Effector memory CD4-positive, alpha-beta T cell (primary cell): ENCODE measurements around the gene SULT4A1.

Experiments
- DNase-seq, 3 donors: peaks; one replicate each; pipeline ENCODE4 v3.0.0-alpha.2; 2020
- H3K27ac ChIP-seq: 2 replicates; pipeline ENCODE4 v1.7.0; 2013; ENCODE audit warnings: mild to moderate bottlenecking, low read length, moderate library complexity; ENCODE audit not compliant: insufficient read depth, poor library complexity, severe bottlenecking
- H3K27me3 ChIP-seq: replicated peaks from 2 replicates; pipeline ENCODE4 v1.7.0; 2013; ENCODE audit warnings: mild to moderate bottlenecking, low read length; ENCODE audit not compliant: insufficient read depth, control insufficient read depth, poor library complexity, severe bottlenecking
- H3K36me3 ChIP-seq: 2 replicates; pipeline ENCODE4 v1.7.0; 2013; ENCODE audit warnings: mild to moderate bottlenecking, low read length, moderate library complexity; ENCODE audit not compliant: control insufficient read depth, insufficient read depth
- H3K4me1 ChIP-seq: 2 replicates; pipeline ENCODE4 v1.7.0; 2013; ENCODE audit warnings: low read length, mild to moderate bottlenecking; ENCODE audit not compliant: control insufficient read depth, insufficient read depth, poor library complexity, severe bottlenecking
- H3K4me3 ChIP-seq: 2 replicates; pipeline ENCODE4 v1.7.0; 2013; ENCODE audit warnings: low read length, low read depth, mild to moderate bottlenecking; ENCODE audit not compliant: insufficient read depth, poor library complexity, severe bottlenecking
- H3K9me3 ChIP-seq: 2 replicates; pipeline ENCODE4 v1.7.0; 2013; ENCODE audit warnings: mild to moderate bottlenecking, low read length, moderate library complexity; ENCODE audit not compliant: control insufficient read depth

SULT4A1 gene

GRCh38 chr22:43812149-43812842, 50.0 kb downstream of the SULT4A1 start, which contains the start of gene EFCAB6:
Gene EFCAB6, minus strand, starts transcription at chr22:43812305. Its CDS starts 29,987 bp downstream, at chr22:43782318.
- H3K4me1 ChIP-seq = no peaks in the 10 kb centered on the region

DNA sequence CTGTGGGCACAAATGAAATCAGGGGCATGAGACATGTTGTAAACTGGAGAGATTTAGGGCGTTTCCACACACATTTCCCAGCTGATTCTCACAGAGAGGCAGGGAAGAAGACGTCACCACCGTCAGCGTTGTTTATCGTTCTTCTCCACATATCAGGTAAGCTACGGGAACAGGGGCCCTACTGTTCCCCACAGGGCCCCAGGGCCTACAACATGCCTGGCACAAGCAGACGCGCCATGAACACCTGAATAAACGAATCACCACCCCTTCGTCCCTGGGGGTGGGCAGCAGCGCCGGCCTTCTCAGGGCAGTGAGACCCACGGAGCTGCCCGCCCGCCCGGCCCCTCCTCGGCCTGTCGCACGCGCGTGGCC, 50.5 kb downstream of the SULT4A1 start:
- no peaks in the 10 kb centered on the region for H3K36me3 ChIP-seq
- H3K9me3 ChIP-seq = no peaks in the 10 kb centered on the region
- no peak for DNase-seq
- H3K27ac ChIP-seq = peak overlapping the region; percentile 64
- no peaks in the 10 kb centered on the region for H3K27me3 ChIP-seq
- no peaks in the 10 kb centered on the region for H3K4me1 ChIP-seq
- H3K4me3 ChIP-seq = peak overlapping the region; percentile 75

More at GRCh38 chr22:43812149-43812842, 50.0 kb downstream of the SULT4A1 start, which contains the start of gene EFCAB6:
- Histone ChIP-seq H3K27me3 (no peaks in the 10 kb centered on the region), H3K9me3 (no peaks in the 10 kb centered on the region), H3K36me3 (no peaks in the 10 kb centered on the region), H3K4me3 (peak within 1 kb of the TSS; percentile 75), H3K27ac (peak within 1 kb of the TSS; percentile 64)
- DNase-seq = peak; percentile 81 to 86 (median 84)

GRCh38 chr22:43802897-43803495, 59.3 kb downstream of the SULT4A1 start:
- H3K4me3 ChIP-seq = no peak overlapping the region
- no peaks in the 10 kb centered on the region for H3K36me3 ChIP-seq
- H3K27ac ChIP-seq = no peak overlapping the region
- no peaks in the 10 kb centered on the region for H3K4me1 ChIP-seq
- DNase-seq = no peak
- no peaks in the 10 kb centered on the region for H3K9me3 ChIP-seq
- H3K27me3 ChIP-seq = no peaks in the 10 kb centered on the region

GRCh38 chr22:43800970-43801369, 61.3 kb downstream of the SULT4A1 start:
- DNase-seq = no peak
- Histone ChIP-seq H3K27me3 (no peaks in the 10 kb centered on the region), H3K27ac (no peak overlapping the region), H3K4me3 (no peak overlapping the region), H3K4me1 (no peaks in the 10 kb centered on the region), H3K36me3 (no peaks in the 10 kb centered on the region), H3K9me3 (no peaks in the 10 kb centered on the region)

DNA sequence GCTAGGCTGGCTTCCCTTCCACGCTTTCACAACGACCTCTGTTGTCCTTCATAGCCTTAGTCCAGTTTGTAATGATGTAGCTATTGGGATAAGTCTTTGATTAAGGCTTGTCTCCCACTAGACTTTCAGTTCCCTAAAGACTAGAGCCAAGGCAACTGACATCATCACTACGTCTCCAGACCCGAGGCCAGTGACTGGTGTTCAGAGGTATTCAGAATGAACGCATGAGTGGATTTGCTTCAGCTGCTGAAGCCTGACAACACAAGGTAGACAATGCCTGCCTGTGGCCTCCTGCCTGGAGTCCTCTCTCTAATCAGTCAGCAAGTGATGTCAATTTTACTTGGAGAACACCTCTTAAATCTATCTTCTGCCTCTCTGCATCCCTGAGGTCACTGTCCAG, 63.8 kb downstream of the SULT4A1 start:
- Histone ChIP-seq H3K27ac (no peak overlapping the region), H3K9me3 (no peaks in the 10 kb centered on the region), H3K4me1 (no peaks in the 10 kb centered on the region), H3K36me3 (no peaks in the 10 kb centered on the region), H3K4me3 (no peak overlapping the region), H3K27me3 (no peaks in the 10 kb centered on the region)
- no peak for DNase-seq

DNA sequence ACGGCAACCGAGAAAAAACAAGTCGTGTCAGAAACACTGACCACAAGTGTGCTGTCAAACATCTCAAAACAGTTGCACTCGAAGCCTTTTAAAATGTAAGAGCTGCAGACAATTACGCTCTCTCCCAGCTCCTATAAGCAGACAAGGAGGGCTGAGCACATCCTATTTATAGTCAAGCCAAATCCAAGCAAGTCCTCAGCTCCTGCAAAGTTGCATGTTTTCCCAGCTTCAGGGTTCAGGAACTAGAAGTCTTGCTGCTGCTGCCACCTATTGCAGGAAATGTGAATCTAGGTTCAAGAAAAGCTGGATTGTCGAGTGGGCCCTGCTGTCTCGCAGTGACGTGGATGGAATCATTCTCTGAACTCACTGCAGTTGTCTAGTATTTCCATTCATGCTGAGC, 65.7 kb downstream of the SULT4A1 start:
- Histone ChIP-seq H3K9me3 (no peaks in the 10 kb centered on the region), H3K36me3 (no peaks in the 10 kb centered on the region), H3K4me3 (no peak overlapping the region), H3K27ac (no peak overlapping the region), H3K4me1 (no peaks in the 10 kb centered on the region), H3K27me3 (no peaks in the 10 kb centered on the region)
- DNase-seq = no peak

DNA sequence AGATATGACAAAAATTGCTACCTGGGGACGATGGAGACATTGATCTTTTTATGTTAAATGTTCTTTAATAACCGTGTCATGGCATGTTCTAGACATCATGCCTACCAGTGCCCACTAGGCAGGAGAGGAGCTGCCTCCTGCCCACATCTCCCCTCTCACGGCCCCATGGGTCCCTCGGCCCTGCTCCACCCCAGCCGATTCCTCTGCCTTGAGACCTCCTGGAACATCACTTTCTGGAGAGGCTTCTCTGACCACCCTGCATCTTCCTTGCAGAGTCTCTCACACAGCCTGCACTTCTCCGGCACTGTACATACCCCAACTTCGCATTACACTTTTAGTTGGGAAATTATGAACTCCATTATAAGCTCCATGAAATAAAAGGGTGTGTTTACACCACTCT, 67.0 kb downstream of the SULT4A1 start:
- DNase-seq = no peak
- H3K27me3 ChIP-seq = no peaks in the 10 kb centered on the region
- no peaks in the 10 kb centered on the region for H3K36me3 ChIP-seq
- H3K4me1 ChIP-seq = no peaks in the 10 kb centered on the region
- no peaks in the 10 kb centered on the region for H3K9me3 ChIP-seq
- no peak overlapping the region for H3K4me3 ChIP-seq
- H3K27ac ChIP-seq = no peak overlapping the region

DNA sequence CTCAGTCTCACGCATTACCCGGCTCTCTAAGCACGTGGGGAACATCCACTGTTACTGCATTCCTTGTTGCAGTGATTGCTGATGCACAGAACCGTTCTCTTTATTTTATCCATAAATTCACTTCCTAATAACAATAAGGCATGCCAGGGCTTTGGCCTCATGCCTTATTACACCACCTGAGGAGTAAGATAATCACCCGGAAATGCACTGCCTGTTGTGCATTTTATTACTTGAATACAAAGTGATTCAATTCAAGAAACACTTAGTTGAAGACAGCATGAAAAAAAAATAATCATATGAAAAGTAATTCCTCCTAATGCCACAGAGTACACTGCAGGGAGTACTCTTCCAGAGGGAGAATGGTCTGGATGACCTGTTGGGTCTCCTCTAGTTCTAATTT, 69.4 kb downstream of the SULT4A1 start:
- Histone ChIP-seq H3K27ac (no peak overlapping the region), H3K9me3 (no peaks in the 10 kb centered on the region)

DNA sequence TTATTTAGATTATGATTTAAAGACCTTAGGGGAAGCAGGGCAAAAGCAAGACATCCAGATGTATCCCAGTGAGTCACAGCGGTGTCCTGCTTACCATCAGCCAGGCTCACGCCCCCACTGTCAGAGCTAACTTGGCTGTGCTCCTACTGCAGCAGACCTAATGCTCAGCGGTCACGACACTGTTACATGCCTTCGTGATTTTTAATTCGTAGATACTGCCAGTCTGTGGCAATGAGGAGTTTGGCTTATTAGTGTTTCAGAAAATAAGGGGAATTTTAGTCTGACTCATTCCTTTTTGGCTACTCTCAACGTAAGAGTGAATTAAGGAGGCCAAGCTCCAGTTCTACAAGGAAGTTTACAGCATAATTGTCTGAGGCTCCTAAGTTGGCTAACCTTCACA, 72.9 kb downstream of the SULT4A1 start:
- no peak for DNase-seq
- Histone ChIP-seq H3K27me3 (no peaks in the 10 kb centered on the region), H3K27ac (no peak overlapping the region), H3K9me3 (no peaks in the 10 kb centered on the region), H3K4me3 (no peak overlapping the region), H3K4me1 (no peaks in the 10 kb centered on the region), H3K36me3 (no peaks in the 10 kb centered on the region)

More for the DNA sequence above, 69.4 kb downstream of the SULT4A1 start:
- Histone ChIP-seq H3K27me3 (no peaks in the 10 kb centered on the region), H3K4me1 (no peaks in the 10 kb centered on the region), H3K36me3 (no peaks in the 10 kb centered on the region), H3K4me3 (no peak overlapping the region)
- DNase-seq = no peak

DNA sequence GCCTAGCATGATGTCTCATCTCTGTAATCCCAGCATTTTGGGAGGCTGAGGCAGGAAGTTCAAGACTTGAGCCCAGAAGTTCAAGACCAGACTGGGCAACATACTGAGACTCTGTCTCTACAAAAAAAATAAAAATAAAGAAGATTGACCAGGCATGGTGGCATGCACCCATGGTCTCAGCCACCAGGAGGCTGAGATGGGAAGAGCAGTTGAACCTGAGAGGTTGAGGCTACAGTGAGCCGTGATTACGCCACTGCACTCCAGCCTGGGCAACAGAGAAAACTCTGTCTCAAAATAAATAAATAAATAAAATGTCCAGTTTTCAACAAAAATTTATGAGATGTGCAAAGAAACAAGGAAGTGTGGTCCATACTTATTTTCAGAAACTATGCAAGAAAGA, 78.5 kb downstream of the SULT4A1 start:
- Histone ChIP-seq H3K9me3 (no peaks in the 10 kb centered on the region), H3K27me3 (no peaks in the 10 kb centered on the region), H3K36me3 (no peaks in the 10 kb centered on the region), H3K27ac (no peak overlapping the region), H3K4me3 (no peak overlapping the region), H3K4me1 (no peaks in the 10 kb centered on the region)
- DNase-seq = no peak
